DMS79 (cell line): Measurements from ENCODE around the gene SEC14L2.

Experiments used
- DNase-seq: peaks from one replicate; lab custom pipeline; 2025; lab: John Stamatoyannopoulos, UW

SEC14L2 gene

GRCh38 chr22:30405731-30406130 is 8.9 kb downstream of the SEC14L2 start:
- DNase-seq, result no peak

- no peak for DNase-seq
Measured at GRCh38 chr22:30406400-30406799, 9.6 kb downstream of the SEC14L2 start.

GRCh38 chr22:30408388-30409102 is 11.7 kb downstream of the SEC14L2 start:
- DNase-seq, result no peak

DNA sequence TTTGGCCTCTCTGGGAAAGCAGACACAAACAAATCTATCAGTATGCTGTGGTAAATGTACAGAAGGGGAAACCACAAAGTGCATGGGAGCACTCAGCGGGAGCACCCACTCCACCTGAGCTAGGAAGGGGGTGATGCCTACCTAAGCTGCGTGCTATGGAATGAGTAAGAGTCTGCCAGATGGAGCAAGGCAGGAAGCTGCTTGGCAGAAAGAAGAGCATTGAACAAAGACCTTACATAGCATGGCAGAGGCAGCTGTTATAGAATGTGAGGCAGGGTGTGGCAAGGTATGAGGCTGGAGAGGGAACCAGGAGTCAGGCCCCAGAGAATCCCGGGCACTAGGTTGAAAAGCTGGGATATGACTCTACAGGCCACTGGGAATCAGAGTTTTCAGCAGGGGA is 15.0 kb downstream of the SEC14L2 start:
- no peak for DNase-seq

- no peak for DNase-seq
Measured at GRCh38 chr22:30413001-30413400, 16.2 kb downstream of the SEC14L2 start.

- no peak for DNase-seq
Measured at GRCh38 chr22:30413745-30414524, 17.1 kb downstream of the SEC14L2 start.

DNA sequence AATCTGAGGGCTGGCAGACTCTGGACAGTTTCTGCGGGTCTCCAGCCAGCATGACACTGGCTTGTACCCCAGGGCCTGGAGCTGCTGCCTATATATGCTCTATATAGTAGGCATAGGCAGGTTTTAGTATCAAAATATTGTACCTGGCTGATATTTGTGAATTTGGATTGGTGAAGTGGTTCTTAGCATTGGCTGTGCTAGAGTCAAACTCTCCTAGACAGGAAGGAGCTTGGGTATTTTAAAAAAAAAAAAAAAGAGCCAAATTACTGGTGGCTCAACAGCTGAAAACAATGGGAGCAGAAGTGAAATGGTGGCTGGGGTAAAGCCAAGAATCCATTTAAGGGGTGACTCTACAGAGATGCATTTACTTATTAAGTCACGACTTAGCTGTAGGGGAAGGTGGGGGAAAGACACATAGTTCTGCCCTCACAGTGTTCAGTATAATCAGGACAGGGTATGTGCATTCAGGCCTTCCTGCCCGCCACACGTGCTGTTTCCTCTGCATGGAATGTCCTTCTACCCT is 17.8 kb downstream of the SEC14L2 start:
- DNase-seq, result no peak

DNA sequence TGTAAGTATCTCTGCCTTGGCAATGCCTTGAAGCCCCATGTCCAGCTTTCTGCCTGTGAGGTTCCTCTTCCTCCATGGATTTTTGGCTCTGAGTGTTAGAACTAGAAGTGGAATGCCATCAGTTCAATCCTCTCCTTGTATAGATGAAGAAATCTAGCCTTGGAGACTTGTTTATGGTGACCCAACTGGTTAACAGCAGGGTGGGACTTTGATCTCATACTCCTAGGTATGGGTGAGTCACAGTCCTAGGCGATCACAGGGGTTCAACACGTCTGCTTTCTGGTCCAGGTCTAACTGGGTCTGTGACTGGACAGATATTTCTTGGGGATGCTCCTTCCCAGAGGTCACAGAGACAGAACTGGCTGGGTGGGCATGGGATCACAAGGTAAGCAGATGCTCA is 19.6 kb downstream of the SEC14L2 start:
- DNase-seq, result no peak

DNA sequence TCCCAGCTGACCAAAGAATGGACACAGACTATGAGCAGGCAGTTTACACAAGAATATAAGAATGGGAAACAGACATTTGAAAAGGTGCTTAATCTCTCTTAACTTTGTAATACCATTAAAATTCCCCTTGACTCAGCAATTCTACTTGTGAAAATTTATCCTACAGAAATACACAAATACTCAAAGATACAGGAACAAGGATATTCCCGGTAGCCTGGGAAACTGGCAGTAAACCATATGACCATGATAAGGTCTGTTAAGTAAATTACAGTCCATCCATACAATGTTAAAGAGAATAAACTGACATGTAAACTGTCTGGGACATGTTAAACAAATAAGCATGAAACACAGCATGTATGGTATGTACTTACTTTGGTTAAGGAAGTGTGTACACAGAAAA is 20.0 kb downstream of the SEC14L2 start:
- no peak for DNase-seq

DNA sequence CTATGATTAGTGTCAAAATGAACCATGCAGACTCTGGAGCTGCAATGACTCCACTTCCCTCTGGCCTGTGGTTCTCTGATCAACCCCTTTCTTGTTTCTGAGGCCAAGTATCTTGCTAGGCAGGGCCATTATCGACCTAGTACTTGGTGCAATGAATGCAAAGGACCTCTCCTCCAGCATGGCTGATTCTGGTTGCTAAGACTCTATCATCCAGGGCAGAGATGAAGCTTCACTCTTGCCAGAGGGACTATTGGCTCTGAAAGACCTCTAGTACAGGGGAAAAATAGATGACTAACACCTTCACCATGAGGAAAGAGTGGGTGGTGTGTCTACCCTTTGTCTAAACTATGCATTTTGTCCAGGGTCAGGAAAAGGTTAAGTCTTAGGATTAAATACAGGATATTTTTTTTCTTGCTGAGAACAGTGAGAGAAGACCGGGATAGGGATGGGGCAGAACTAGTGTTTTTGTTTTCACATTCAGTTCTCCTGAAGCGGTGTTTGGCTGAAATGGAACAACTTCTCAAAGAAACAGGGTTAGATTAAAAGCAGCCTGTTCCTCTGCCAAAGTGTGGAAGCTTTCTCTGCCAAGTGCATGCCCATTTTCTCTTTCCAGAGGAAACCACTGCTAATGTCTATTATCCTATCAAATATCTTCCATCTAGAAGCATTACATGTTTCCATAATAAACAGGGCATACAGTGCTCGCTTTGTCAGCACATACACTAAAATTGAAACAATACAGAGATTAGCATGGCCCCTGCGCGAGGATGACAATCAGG is 23.7 kb downstream of the SEC14L2 start:
- DNase-seq, result no peak

GRCh38 chr22:30421695-30422480 is 25.1 kb downstream of the SEC14L2 start:
- no peak for DNase-seq

DNA sequence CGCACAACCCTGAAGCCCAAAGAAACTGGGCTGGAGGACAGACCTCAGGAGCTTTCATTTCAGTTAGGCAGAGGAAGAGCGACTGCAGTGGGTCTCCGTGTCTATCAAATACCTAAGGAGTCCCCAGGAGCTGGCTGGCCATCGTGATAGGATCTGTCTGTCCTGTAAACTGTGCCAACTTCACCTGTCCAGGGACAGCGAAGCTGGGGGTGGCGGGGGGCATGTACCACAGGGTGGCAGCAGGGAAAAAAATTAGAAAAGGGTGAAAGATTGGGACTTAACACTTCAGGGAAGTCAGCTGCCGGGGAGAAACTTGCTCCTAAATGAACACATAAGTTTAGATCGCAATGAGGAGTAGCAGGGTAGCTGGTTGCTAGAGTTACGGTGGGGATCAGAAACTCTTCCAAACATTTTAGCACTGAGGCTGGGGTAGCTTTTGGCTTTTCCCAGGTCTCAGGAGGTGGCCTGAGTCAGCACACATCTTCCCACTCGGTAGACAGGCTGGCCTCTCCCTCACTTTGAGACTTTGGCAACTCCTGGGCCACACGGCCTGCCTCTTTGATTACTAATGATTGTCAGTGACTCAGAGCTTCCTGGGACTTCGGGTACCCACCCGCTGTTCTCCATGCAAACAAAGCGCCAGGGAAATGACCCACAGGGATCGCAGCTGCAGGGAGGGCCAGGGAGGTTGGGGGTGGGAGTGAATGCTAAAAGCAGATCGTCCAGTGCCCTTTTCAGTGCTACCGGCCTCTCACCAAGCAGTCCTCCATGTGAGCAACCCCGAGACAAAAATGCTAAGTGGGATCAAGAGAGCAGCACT is 25.9 kb downstream of the SEC14L2 start:
- DNase-seq, result no peak

DNA sequence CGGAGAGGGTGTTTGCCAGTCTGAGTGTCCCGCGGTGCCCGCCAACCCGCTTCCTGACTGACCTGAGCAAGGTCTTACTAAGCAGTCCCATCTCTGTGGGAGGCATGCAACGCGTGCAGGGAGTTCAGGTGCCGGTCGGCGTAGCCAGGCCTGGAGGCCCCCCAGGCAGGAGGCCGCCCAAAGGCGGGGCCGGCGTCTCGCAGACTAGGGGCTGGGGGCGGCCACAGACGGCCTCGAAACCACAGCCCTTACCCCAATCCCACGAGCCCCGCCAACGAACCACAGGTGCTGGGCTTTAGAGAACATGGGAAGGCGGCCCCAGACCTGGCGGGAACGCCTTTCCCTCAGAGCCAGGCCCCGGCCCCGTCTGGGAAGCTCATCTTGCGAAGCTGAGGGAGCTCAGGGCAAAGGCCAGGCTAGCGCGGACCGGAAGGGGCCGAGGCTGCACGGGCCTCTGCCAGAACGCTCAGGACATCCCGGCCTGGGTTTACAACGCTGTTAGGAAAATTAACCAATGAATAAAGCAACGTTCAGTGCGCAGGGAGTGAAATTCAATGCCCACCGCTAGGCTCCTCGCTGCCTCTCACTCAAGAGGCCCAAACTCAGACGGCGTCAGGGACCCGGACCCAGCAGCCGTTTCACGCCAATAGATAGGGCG is 26.6 kb downstream of the SEC14L2 start:
- DNase-seq, result no peak

DNA sequence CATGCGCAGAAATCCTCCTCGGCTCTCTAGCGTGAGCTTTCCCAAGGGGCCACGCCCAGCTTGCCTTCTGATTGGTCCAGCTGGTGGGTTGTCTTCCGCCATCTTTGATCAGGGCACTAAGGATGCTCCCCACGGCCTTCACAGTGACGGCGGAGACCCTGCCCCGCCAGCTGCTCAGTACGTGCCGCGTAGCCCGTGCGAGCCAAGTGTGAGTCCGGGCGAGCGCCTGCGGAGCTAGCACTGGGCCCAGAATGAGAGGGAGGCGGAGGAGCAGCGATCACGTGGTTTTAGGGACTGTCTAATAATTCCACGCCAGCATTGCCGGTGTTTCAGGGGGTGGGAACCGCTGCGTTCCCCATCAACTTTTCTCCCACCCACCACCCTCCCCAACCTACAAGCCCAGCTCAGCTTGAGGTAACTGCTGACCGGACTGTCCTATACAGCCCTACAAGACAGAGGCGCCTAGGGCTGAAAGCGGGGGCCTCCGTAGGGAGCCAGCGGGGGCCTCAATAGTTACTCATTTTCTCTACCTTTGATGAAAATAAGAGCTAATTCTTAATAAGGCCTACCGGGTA is 27.2 kb downstream of the SEC14L2 start:
- peak; percentile 95 for DNase-seq

- no peak for DNase-seq
Measured at GRCh38 chr22:30424534-30425326, 27.9 kb downstream of the SEC14L2 start.

DNA sequence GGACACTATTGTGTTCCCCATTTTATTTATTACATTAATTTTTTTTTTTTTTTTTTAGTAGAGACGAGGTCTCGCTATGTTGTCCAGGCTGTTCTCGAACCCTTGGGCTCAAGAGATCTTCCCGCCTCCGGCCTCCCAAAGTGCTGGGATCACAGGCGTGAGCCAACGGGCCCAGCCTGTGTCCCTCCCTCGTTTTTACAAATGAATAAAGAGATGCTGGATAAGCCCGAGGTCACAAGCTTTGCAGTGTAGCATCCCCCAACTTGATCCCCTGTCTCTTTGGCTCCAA is 28.5 kb downstream of the SEC14L2 start:
- DNase-seq, result no peak

- peak; percentile 24 for DNase-seq
Measured at GRCh38 chr22:30425616-30426387, 29.0 kb downstream of the SEC14L2 start, which contains the start of gene MTFP1. Gene MTFP1 (plus strand): TSS chr22:30425768. CDS start chr22:30425880, 112 bp downstream.
